AG09309 (cell line): ENCODE data around the gene TSPAN18.
A peak's percentile ranks its signal among the peaks of the same experiment; 100 is the strongest.

Experiments
- DNase-seq: peaks from one replicate; pipeline ENCODE4 v3.0.0-alpha.2; 2010; ENCODE audit warnings: low read depth
- H3K4me3 ChIP-seq: 2 replicates; pipeline ENCODE4 v1.5.1; 2011; ENCODE audit warnings: mild to moderate bottlenecking, low read depth, low read length, moderate library complexity; ENCODE audit not compliant: control insufficient read depth
- TF ChIP-seq, protein P1 (sequence below): IDR thresholded peaks from 2 replicates; pipeline ENCODE4 v1.5.1; 2011; ENCODE audit warnings: mild to moderate bottlenecking, low read depth, low read length, inconsistent platforms; ENCODE audit not compliant: insufficient read depth, control insufficient read depth; ENCODE audit errors: missing control alignments

The TSPAN18 gene

DNA sequence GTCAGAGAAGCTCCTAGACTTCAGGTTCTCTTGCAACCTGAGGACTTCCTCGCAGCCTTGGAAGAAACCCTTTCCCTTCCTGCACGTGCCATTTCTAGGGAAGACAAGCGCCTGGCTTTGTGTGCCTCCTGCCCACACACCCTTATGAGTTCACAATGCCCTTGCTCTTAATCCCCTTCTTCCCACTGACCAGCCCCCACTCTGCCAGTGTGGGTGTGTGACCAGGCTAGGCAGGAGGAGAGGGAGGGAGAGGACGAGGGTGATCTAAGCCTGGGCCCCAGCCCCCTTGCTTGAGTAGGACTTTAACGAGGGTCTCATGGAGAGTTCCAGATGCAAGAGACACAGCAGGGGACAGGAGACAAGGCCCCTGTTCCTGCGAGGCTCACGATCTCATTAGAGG, 193.7 kb downstream of the TSPAN18 start:
- no peak for DNase-seq
- TF ChIP-seq, protein P1, sequence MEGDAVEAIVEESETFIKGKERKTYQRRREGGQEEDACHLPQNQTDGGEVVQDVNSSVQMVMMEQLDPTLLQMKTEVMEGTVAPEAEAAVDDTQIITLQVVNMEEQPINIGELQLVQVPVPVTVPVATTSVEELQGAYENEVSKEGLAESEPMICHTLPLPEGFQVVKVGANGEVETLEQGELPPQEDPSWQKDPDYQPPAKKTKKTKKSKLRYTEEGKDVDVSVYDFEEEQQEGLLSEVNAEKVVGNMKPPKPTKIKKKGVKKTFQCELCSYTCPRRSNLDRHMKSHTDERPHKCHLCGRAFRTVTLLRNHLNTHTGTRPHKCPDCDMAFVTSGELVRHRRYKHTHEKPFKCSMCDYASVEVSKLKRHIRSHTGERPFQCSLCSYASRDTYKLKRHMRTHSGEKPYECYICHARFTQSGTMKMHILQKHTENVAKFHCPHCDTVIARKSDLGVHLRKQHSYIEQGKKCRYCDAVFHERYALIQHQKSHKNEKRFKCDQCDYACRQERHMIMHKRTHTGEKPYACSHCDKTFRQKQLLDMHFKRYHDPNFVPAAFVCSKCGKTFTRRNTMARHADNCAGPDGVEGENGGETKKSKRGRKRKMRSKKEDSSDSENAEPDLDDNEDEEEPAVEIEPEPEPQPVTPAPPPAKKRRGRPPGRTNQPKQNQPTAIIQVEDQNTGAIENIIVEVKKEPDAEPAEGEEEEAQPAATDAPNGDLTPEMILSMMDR = no peak
- H3K4me3 ChIP-seq = no peak overlapping the region

DNA sequence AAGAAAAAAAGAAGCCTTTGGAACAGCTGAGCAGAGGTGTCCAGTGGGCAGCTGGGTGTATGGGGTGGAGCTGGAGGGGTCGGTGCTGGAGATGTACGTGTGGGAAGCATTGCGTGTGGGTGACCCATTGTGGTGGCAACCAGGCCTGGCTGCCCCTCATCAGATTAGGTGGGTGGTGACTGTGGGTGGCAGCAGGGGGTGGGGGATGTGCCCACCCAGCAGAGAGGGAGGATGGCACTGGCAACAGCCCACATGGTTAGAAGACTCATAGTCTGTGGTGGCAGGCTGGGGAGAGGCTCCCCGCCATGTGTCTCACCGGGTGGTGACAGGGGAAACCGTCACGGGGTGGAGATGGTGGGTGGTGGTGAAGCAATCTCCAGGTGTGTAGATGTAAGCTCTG, 196.4 kb downstream of the TSPAN18 start:
- DNase-seq = no peak
- H3K4me3 ChIP-seq = no peak overlapping the region
- TF ChIP-seq, protein P1 = no peak

DNA sequence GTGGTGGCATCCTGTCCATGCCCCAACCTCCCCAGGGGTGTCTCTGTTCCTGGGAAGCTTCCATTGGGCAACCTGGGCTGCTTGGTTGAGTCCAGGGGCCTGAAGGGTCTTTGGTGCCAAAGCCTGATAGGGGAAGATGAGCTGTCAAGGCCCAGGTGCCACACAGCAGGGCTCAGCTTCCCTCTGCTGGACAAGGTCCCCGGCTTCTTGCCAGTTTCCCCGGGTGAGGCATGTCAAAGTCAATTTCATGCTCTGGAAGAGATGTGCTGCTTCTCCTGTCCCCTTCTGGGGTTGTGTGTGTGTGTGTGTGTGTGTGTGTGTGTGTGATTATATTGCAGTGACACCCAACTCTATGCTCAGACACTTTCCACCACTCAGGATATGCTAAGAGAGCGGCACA, 197.0 kb downstream of the TSPAN18 start:
- no peak overlapping the region for H3K4me3 ChIP-seq
- TF ChIP-seq, protein P1 = no peak
- no peak for DNase-seq

DNA sequence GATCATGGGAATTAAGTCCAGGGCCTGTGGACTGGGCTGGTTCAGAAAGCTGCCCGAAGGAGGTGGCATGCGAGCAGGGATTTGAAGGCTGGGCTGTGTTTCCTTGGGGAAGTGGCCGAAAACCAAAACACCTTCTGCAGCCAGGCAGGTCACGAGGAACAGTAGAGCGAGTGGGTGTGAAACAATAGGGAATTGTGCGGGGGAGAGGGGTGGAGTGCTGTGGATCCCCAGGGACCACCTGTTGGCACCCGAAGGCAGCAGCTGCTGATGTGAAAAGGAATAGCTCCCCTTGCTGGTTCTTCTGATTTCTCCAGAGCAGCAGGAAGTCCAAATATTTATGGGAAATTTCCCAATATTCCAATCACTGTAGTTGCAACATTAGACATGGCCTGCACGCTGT, 199.3 kb downstream of the TSPAN18 start:
- DNase-seq = no peak
- TF ChIP-seq, protein P1 = no peak
- H3K4me3 ChIP-seq = no peak overlapping the region

DNA sequence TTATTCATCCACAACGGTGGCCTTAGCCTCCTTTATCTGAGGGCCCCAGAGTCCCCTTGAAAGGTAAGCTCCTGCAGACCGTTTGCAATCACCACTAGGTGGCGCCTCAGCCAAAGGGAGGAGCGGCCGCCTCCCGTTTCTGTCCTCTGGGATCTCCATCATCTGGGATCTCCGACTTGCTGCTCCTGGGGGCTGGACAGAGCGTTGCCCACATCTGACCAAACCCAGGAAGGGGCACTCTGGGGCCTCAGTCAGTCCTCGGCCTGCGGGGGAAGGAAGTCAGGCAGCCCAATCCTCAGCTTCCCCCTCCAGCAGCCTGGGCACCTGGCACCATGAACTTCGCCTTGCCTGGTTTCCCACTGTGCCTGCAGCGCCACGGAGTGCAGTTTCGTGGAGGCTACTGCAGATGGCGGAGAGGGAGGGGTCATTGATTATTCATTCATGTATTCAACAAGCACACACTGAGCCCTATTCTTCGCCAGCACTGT, 200.5 kb downstream of the TSPAN18 start:
- H3K4me3 ChIP-seq = no peak overlapping the region
- TF ChIP-seq, protein P1 = peak; percentile 92
- DNase-seq = peak; percentile 20

DNA sequence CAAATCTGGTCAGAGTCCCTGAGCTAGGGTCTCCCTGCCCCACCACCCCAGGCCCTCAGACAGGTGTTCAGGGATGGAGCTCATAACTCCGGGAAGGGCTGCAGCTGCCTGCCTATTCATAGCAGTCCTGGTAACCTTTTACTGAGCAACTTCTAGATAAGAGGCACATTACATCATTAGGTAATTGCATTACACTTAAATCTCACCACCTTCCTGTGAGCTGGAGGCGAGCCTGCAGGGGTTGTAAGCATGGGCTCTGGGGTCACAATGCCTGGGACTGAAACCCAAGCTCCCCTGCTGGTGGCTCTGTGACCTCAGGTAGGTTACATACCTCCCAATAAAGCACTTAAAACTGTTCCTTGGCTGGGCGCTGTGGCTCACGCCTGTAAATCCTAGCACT, 201.4 kb downstream of the TSPAN18 start:
- TF ChIP-seq, protein P1 = no peak
- H3K4me3 ChIP-seq = no peak overlapping the region
- DNase-seq = no peak

DNA sequence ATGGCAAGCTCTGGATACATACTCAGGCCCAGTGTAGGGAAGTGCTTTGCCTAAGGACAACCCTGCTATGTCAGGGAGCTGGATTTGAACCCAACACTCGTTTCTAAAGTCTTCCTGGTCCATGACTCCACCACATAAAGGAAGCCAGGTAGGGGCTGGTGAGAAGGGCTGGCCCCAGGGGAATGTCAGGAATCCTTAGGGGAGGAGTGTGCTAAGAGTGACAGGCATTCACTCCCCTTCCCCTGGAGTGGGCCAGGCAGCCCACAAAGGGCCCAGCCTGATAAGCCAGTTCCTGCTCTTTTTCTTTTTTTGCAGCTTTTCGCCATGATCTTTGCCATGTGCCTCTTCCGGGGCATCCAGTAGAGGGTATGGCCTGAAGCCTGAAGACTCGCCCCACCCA, 202.1 kb downstream of the TSPAN18 start:
- DNase-seq = no peak

More for the DNA sequence above, 202.1 kb downstream of the TSPAN18 start:
- H3K4me3 ChIP-seq = no peak overlapping the region
- TF ChIP-seq, protein P1 = no peak
